Measurements from ENCODE around the gene STX7.

DNA sequence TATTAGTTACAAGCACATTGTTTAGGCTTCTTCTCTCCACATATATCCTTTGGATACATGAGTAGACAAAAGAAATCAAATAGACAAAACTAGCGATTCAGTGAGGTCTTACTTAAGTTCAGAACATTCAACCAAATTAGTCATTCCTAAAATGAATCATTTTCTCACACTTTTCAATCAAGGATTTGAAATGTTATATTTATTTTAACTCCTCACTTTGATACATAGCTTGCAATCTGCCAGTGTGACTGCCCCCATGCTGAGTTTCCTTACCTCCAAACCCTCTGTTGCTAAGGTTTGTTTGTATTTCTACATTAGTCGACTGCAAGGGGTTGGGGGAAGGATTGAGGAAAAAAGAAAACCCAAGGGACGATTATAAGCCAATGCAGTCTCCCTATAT is 108.2 kb downstream of the STX7 start:
- TF ChIP-seq, protein P1, sequence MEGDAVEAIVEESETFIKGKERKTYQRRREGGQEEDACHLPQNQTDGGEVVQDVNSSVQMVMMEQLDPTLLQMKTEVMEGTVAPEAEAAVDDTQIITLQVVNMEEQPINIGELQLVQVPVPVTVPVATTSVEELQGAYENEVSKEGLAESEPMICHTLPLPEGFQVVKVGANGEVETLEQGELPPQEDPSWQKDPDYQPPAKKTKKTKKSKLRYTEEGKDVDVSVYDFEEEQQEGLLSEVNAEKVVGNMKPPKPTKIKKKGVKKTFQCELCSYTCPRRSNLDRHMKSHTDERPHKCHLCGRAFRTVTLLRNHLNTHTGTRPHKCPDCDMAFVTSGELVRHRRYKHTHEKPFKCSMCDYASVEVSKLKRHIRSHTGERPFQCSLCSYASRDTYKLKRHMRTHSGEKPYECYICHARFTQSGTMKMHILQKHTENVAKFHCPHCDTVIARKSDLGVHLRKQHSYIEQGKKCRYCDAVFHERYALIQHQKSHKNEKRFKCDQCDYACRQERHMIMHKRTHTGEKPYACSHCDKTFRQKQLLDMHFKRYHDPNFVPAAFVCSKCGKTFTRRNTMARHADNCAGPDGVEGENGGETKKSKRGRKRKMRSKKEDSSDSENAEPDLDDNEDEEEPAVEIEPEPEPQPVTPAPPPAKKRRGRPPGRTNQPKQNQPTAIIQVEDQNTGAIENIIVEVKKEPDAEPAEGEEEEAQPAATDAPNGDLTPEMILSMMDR (IDR thresholded peaks at IDR 0.05) = no peak
- TF ChIP-seq POLR2A (IDR thresholded peaks at IDR 0.05) = no peak
